ENCODE results near the gene EVA1C. TPM values are rescaled to one million over a fixed set of nuclear protein-coding genes. Genes with fewer than 3 reads are reported as not detected.
"Not testable (repeated sequence)": the region's sequence is repeated elsewhere in the genome, so short reads cannot be mapped to it uniquely, and the experiment has no call there.

The EVA1C gene
- total and polyA plus RNA-seq, 9 donors, result 27.1 to 156 (median 48.8) TPM

- no peaks in the 10 kb centered on the region for H3K36me3 ChIP-seq
- intact Hi-C loops (cut with DNase I), result loop anchor here in 3 of 4 donors (5.0 to 10.0 kb wide), 2 partner anchors 46 to 107 kb away; partner anchors contain the start of gene EVA1C (in 2 of the 3)
- TF ChIP-seq POLR2A (IDR thresholded peaks at IDR 0.05), result no peak
- TF ChIP-seq EP300 (IDR thresholded peaks at IDR 0.05), result no peak
- no peak for TF ChIP-seq CTCF (IDR thresholded peaks at IDR 0.05)
Measured at GRCh38 chr21:32457962-32458361, 45.5 kb downstream of the EVA1C start.

GRCh38 chr21:32459972-32460371 is 47.5 kb downstream of the EVA1C start:
- intact Hi-C loops (cut with DNase I), result loop anchor here in 3 of 4 donors (5.0 to 10.0 kb wide), 2 partner anchors 48 to 105 kb away; partner anchors contain the start of gene EVA1C (in 2 of the 3)
- Histone ChIP-seq H3K4me3 (no peak overlapping the region), H3K36me3 (no peaks in the 10 kb centered on the region), H3K4me1 (ENCODE audit: insufficient read depth) (peaks cover 26% of the 10 kb centered on the region), H3K27me3 (no peaks in the 10 kb centered on the region), H3K9me3 (no peaks in the 10 kb centered on the region), H3K27ac (no peak overlapping the region)
- no peak for DNase-seq
- 50 to 87% (median 71%) methylated on average over 5 of the region's 5 CpGs for WGBS, 3 donors
- no peak for TF ChIP-seq EP300 (IDR thresholded peaks at IDR 0.05)
- no peak for TF ChIP-seq CTCF (IDR thresholded peaks at IDR 0.05)
- no peak for TF ChIP-seq POLR2A (IDR thresholded peaks at IDR 0.05)

More at GRCh38 chr21:32457962-32458361, 45.5 kb downstream of the EVA1C start:
- Histone ChIP-seq H3K27ac (peak overlapping the region in 1 of 2 donors; percentile 70), H3K4me1 (ENCODE audit: insufficient read depth) (peaks cover 18% of the 10 kb centered on the region), H3K4me3 (no peak overlapping the region), H3K9me3 (no peaks in the 10 kb centered on the region), H3K27me3 (no peaks in the 10 kb centered on the region)
- WGBS, 3 donors, result 73 to 93% (median 91%) methylated on average over 6 of the region's 6 CpGs
- no peak for DNase-seq

GRCh38 chr21:32461503-32461902 is 49.0 kb downstream of the EVA1C start:
- WGBS, 3 donors, result 95 to 98% (median 98%) methylated on average over 6 of the region's 6 CpGs
- TF ChIP-seq POLR2A (IDR thresholded peaks at IDR 0.05), result no peak
- Histone ChIP-seq H3K4me3 (no peak overlapping the region), H3K36me3 (no peaks in the 10 kb centered on the region), H3K27ac (no peak overlapping the region), H3K27me3 (no peaks in the 10 kb centered on the region), H3K9me3 (no peaks in the 10 kb centered on the region), H3K4me1 (ENCODE audit: insufficient read depth) (peaks cover 20% of the 10 kb centered on the region)
- DNase-seq, result no peak
- intact Hi-C loops (cut with DNase I), result no loop called here

- H3K9me3 ChIP-seq; H3K4me3 ChIP-seq; DNase-seq; intact Hi-C loops (cut with DNase I); H3K36me3 ChIP-seq; H3K27me3 ChIP-seq: not testable (repeated sequence)
- Histone ChIP-seq H3K27ac (peak overlapping the region in 1 of 2 donors; percentile 85), H3K4me1 (ENCODE audit: insufficient read depth) (peaks cover 12% of the 10 kb centered on the region)
- WGBS, 3 donors, result 94 to 95% (median 94%) methylated on average over 3 of the region's 3 CpGs
Measured at GRCh38 chr21:32462564-32462963, 50.1 kb downstream of the EVA1C start.

GRCh38 chr21:32463367-32463766 is 50.9 kb downstream of the EVA1C start:
- Histone ChIP-seq H3K27me3 (no peaks in the 10 kb centered on the region), H3K27ac (peak overlapping the region; percentile 51 to 85), H3K36me3 (no peaks in the 10 kb centered on the region), H3K4me1 (ENCODE audit: insufficient read depth) (peaks cover 8% of the 10 kb centered on the region), H3K9me3 (no peaks in the 10 kb centered on the region), H3K4me3 (no peak overlapping the region)
- DNase-seq, result no peak
- WGBS, 3 donors, result 29 to 48% (median 47%) methylated on average over 7 of the region's 7 CpGs
- intact Hi-C loops (cut with DNase I), result no loop called here
- TF ChIP-seq EP300 (IDR thresholded peaks at IDR 0.05) (no peak), POLR2A (IDR thresholded peaks at IDR 0.05) (no peak), CTCF (IDR thresholded peaks at IDR 0.05) (no peak)

Data from ovary (tissue), 9 donors.